Endothelial cell of umbilical vein (primary cell): Measurements from ENCODE around the gene SERPINB10. TPM values are rescaled to one million over a fixed set of nuclear protein-coding genes. Genes with fewer than 3 reads are reported as not detected.

Source experiments
- BruUV-seq: library from RNA; stranded (reverse); fragments of 400-500 nt; replicated peaks from 2 replicates; lab custom pipeline; 2021; lab: Mats Ljungman, UMichigan
- CTCF ChIA-PET: fragments of 300-600, 350-600 bp; sonication (Branson Sonifier 250); formaldehyde crosslinking; loops from one replicate; lab custom pipeline; 2021; ENCODE audit warnings: antibody characterized with exemption, inconsistent platforms; lab: Charles Lee
- POLR2A ChIA-PET: fragments of 300-600, 350-600 bp; sonication (Branson Sonifier 250); formaldehyde crosslinking; loops from one replicate; lab custom pipeline; 2021; ENCODE audit warnings: antibody characterized with exemption, inconsistent platforms; lab: Charles Lee
- DNase-seq: peaks from one replicate; pipeline ENCODE4 v3.0.0-alpha.2; 2011; ENCODE audit warnings: low read depth, low spot score
- FAIRE-seq: peaks from 2 replicates; lab custom pipeline; 2011; peaks lifted over from hg19 to GRCh38; lab: Jason Lieb, UNC
- H2AFZ ChIP-seq: 2 replicates; pipeline ENCODE4 v1.6.0; 2012; ENCODE audit warnings: low read depth, low read length, control low read depth, inconsistent platforms
- H3K27ac ChIP-seq: 2 replicates; pipeline ENCODE4 v1.5.1; 2011; ENCODE audit warnings: low read depth, mild to moderate bottlenecking, control low read depth, low read length, moderate library complexity; ENCODE audit not compliant: insufficient read depth
- H3K27me3 ChIP-seq, 2 experiments: 2 replicates each; pipeline versions ENCODE4 v1.6.0 to v1.6.1; 2011; ENCODE audit warnings: low read length in 2 of 2, mixed read lengths in 1 of 2; ENCODE audit not compliant: control insufficient read depth in 2 of 2, insufficient read depth in 2 of 2
- H3K36me3 ChIP-seq, 2 experiments: 2 replicates in 1 of 2; 3 replicates in 1 of 2; pipeline ENCODE4 v1.5.1; 2011; ENCODE audit warnings: low read length in 2 of 2, mild to moderate bottlenecking in 1 of 2, moderate library complexity in 1 of 2; ENCODE audit not compliant: control insufficient read depth in 2 of 2, insufficient read depth in 2 of 2; ENCODE audit errors: extremely low read depth in 1 of 2
- H3K4me1 ChIP-seq: 3 replicates; pipeline ENCODE4 v1.5.1; 2011; ENCODE audit warnings: mild to moderate bottlenecking, low read length; ENCODE audit not compliant: control insufficient read depth, insufficient read depth; ENCODE audit errors: extremely low read depth
- H3K4me2 ChIP-seq: 2 replicates; pipeline ENCODE4 v1.6.1; 2011; ENCODE audit warnings: low read length, control low read depth, mixed read lengths; ENCODE audit not compliant: insufficient read depth
- H3K4me3 ChIP-seq, 3 experiments: fragments of 200-600 bp in 1 of 3; sonication (generic), shearing (Covaris generic) in 1 of 3; replicated peaks in 1 of 3; 2 replicates each; pipeline ENCODE4 v1.5.1; 2011 to 2016; ENCODE audit warnings: control low read depth in 3 of 3, low read length in 3 of 3, mild to moderate bottlenecking in 2 of 3, inconsistent platforms in 1 of 3, low read depth in 1 of 3, moderate library complexity in 1 of 3; ENCODE audit not compliant: insufficient read depth in 1 of 3
- H3K79me2 ChIP-seq: 2 replicates; pipeline ENCODE4 v1.6.0; 2012; ENCODE audit warnings: low read length, inconsistent platforms; ENCODE audit not compliant: control insufficient read depth, insufficient read depth
- H3K9ac ChIP-seq: replicated peaks from 2 replicates; pipeline ENCODE3; 2011; ENCODE audit warnings: low read length, control low read depth; ENCODE audit not compliant: insufficient read depth; ENCODE audit errors: extremely low read depth
- H3K9me1 ChIP-seq: replicated peaks from 3 replicates; pipeline ENCODE4 v1.6.0; 2011; ENCODE audit warnings: mild to moderate bottlenecking, low read length; ENCODE audit not compliant: control insufficient read depth, insufficient read depth; ENCODE audit errors: extremely low read depth
- H3K9me3 ChIP-seq: replicated peaks from 2 replicates; pipeline ENCODE4 v1.5.1; 2012; ENCODE audit warnings: low read length, inconsistent platforms; ENCODE audit not compliant: control insufficient read depth, insufficient read depth
- H4K20me1 ChIP-seq: replicated peaks from 2 replicates; pipeline ENCODE3; 2011; ENCODE audit warnings: mild to moderate bottlenecking, low read length; ENCODE audit not compliant: control insufficient read depth, insufficient read depth; ENCODE audit errors: extremely low read depth
- EZH2 ChIP-seq: IDR thresholded peaks from 2 replicates; pipeline ENCODE4 v1.6.1; 2012; ENCODE audit warnings: borderline replicate concordance, low read depth, mild to moderate bottlenecking, moderate library complexity, low read length, inconsistent platforms; ENCODE audit not compliant: severe bottlenecking
- FOS ChIP-seq: IDR thresholded peaks from 2 replicates; pipeline ENCODE4 v1.6.1; 2011; ENCODE audit warnings: mild to moderate bottlenecking, low read length, moderate library complexity, borderline replicate concordance; ENCODE audit not compliant: insufficient read depth
- GATA2 ChIP-seq: IDR thresholded peaks from 2 replicates; pipeline ENCODE4 v1.7.0; 2011; ENCODE audit warnings: low read depth, mild to moderate bottlenecking, moderate library complexity, mixed read lengths, low read length; ENCODE audit not compliant: insufficient read length, insufficient read depth
- JUN ChIP-seq: IDR thresholded peaks from 2 replicates; pipeline ENCODE4 v1.6.1; 2011; ENCODE audit warnings: borderline replicate concordance, low read depth; ENCODE audit not compliant: insufficient read length, insufficient read depth
- MYC ChIP-seq: IDR thresholded peaks from one replicate; pipeline ENCODE4 v1.6.1; 2011; ENCODE audit warnings: mild to moderate bottlenecking, low read depth, low read length
- POLR2A ChIP-seq: IDR thresholded peaks from 2 replicates; pipeline ENCODE4 v1.6.1; 2012; ENCODE audit warnings: low read depth, mild to moderate bottlenecking, control low read depth, low read length
- POLR2AphosphoS5 ChIP-seq: IDR thresholded peaks from 2 replicates; pipeline ENCODE4 v1.6.1; 2012; ENCODE audit warnings: low read depth, mild to moderate bottlenecking, control low read depth, low read length, moderate library complexity; ENCODE audit not compliant: insufficient read depth
- dilution Hi-C: fragments of 300-500 bp; cut with MboI; formaldehyde crosslinking; loops from one replicate; pipeline ENCODE4 v1.15.0; 2019; ENCODE audit warnings: low sequenced_read_pairs; ENCODE audit not compliant: extremely low pct_ligation_motif_present
- intact Hi-C: fragments of 100-400 bp; cut with micrococcal nuclease; formaldehyde crosslinking; loops from one replicate; pipeline ENCODE4 v1.10.0; 2022
- polyA plus RNA-seq, 4 experiments: library from polyadenylated mRNA; depleted of rRNA in 3 of 4; stranded (reverse) in 3 of 4; unstranded in 1 of 4; fragments of >200 nt; gene quantifications; 2 replicates each; pipeline versions ENCODE4 v1.2.1 to v1.2.3, GENCODE V29; 2011 to 2012; ENCODE audit warnings: missing spikeins in 1 of 4
- total RNA-seq: library from RNA; stranded (reverse); gene quantifications from 2 replicates; pipeline ENCODE4 v1.2.3, GENCODE V29; 2021
- TF ChIP-seq, protein P1 (sequence below), 2 donors: IDR thresholded peaks; 1 replicate in 1 of 2; 2 replicates in 1 of 2; pipeline ENCODE4 v1.5.1; 2011; ENCODE audit warnings: low read length in 2 of 2, mild to moderate bottlenecking in 2 of 2, moderate library complexity in 2 of 2, control low read depth in 1 of 2, inconsistent platforms in 1 of 2, low read depth in 1 of 2; ENCODE audit not compliant: insufficient read depth in 1 of 2; ENCODE audit errors: extremely low read depth in 1 of 2
- TF ChIP-seq, protein P2 (sequence below): IDR thresholded peaks from 2 replicates; pipeline ENCODE4 v1.6.1; 2011; ENCODE audit not compliant: insufficient read depth, insufficient read length

SERPINB10 gene
- total and polyA plus RNA-seq, 2 donors (not counting 3 experiments of a cell fraction or from before 2014, with no cell fraction given), result not detected

GRCh38 chr18:63894106-63894772 lies 13.5 kb upstream of the SERPINB10 start:
- BruUV-seq, result no TSS peak
- H3K79me2 ChIP-seq, result no peaks in the 10 kb centered on the region
- CTCF ChIA-PET, result no interaction called here
- no peaks in the 10 kb centered on the region for H3K36me3 ChIP-seq
- no peak for TF ChIP-seq POLR2A
- TF ChIP-seq FOS, result no peak
- TF ChIP-seq POLR2AphosphoS5, result no peak
- TF ChIP-seq GATA2, result no peak
- no peak for TF ChIP-seq EZH2
- TF ChIP-seq, protein P1, sequence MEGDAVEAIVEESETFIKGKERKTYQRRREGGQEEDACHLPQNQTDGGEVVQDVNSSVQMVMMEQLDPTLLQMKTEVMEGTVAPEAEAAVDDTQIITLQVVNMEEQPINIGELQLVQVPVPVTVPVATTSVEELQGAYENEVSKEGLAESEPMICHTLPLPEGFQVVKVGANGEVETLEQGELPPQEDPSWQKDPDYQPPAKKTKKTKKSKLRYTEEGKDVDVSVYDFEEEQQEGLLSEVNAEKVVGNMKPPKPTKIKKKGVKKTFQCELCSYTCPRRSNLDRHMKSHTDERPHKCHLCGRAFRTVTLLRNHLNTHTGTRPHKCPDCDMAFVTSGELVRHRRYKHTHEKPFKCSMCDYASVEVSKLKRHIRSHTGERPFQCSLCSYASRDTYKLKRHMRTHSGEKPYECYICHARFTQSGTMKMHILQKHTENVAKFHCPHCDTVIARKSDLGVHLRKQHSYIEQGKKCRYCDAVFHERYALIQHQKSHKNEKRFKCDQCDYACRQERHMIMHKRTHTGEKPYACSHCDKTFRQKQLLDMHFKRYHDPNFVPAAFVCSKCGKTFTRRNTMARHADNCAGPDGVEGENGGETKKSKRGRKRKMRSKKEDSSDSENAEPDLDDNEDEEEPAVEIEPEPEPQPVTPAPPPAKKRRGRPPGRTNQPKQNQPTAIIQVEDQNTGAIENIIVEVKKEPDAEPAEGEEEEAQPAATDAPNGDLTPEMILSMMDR (IDR thresholded peaks at IDR 0.05; ENCODE audit: extremely low read depth in 1 of 2, insufficient read depth in 1 of 2, low read depth in 1 of 2, low read length in 2 of 2), result no peak
- no peak for TF ChIP-seq MYC
- no peak for TF ChIP-seq JUN
- TF ChIP-seq, protein P2, sequence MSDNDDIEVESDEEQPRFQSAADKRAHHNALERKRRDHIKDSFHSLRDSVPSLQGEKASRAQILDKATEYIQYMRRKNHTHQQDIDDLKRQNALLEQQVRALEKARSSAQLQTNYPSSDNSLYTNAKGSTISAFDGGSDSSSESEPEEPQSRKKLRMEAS, result no peak
- no peak overlapping the region for H3K9ac ChIP-seq
- no peaks in the 10 kb centered on the region for H3K4me1 ChIP-seq
- H2AFZ ChIP-seq, result no peak overlapping the region
- no peaks in the 10 kb centered on the region for H4K20me1 ChIP-seq
- FAIRE-seq (no peak), DNase-seq (no peak)
- H3K4me2 ChIP-seq, result no peak overlapping the region
- no peaks in the 10 kb centered on the region for H3K27me3 ChIP-seq
- H3K9me1 ChIP-seq, result no peaks in the 10 kb centered on the region
- dilution Hi-C loops (no loop called here), intact Hi-C loops (no loop called here)
- POLR2A ChIA-PET, result no interaction called here
- no peak overlapping the region for H3K4me3 ChIP-seq
- no peak overlapping the region for H3K27ac ChIP-seq
- no peaks in the 10 kb centered on the region for H3K9me3 ChIP-seq
